NK-92 (cell line): ENCODE measurements around the gene KLHL41.
"Not testable (repeated sequence)": the region's sequence is repeated elsewhere in the genome, so short reads cannot be mapped to it uniquely, and the experiment has no call there.

Experiments used
- DNase-seq: peaks from one replicate; lab custom pipeline; 2025; ENCODE audit not compliant: unreplicated experiment; lab: John Stamatoyannopoulos, UW

KLHL41 gene

GRCh38 chr2:169509955-169510354 is 453 bp downstream of the KLHL41 start:
- DNase-seq, result no peak

- no peak for DNase-seq
Observed at GRCh38 chr2:169510496-169510895, 994 bp downstream of the KLHL41 start.

- DNase-seq, result no peak
Observed at GRCh38 chr2:169511818-169512217, 2.3 kb downstream of the KLHL41 start.

- no peak for DNase-seq
Observed at GRCh38 chr2:169512525-169512924, 3.0 kb downstream of the KLHL41 start.

- no peak for DNase-seq
Observed at GRCh38 chr2:169513094-169513493, 3.6 kb downstream of the KLHL41 start.

GRCh38 chr2:169513926-169514325 is 4.4 kb downstream of the KLHL41 start:
- no peak for DNase-seq

GRCh38 chr2:169514758-169515157 is 5.3 kb downstream of the KLHL41 start:
- not testable (repeated sequence) for DNase-seq

- not testable (repeated sequence) for DNase-seq
Observed at GRCh38 chr2:169516488-169516995, 7.0 kb downstream of the KLHL41 start.

GRCh38 chr2:169520896-169521295 is 11.4 kb downstream of the KLHL41 start:
- no peak for DNase-seq

- DNase-seq, result no peak
Observed at GRCh38 chr2:169523681-169524080, 14.2 kb downstream of the KLHL41 start.

- no peak for DNase-seq
Observed at GRCh38 chr2:169525434-169525833, 15.9 kb downstream of the KLHL41 start.

GRCh38 chr2:169526451-169526850 is 16.9 kb downstream of the KLHL41 start:
- DNase-seq, result no peak

GRCh38 chr2:169528271-169528701 is 18.8 kb downstream of the KLHL41 start:
- DNase-seq, result no peak

GRCh38 chr2:169539460-169539859 is 30.0 kb downstream of the KLHL41 start:
- DNase-seq, result not testable (repeated sequence)

GRCh38 chr2:169540146-169540545 is 30.6 kb downstream of the KLHL41 start:
- DNase-seq, result no peak

- DNase-seq, result no peak
Observed at GRCh38 chr2:169542433-169542832, 32.9 kb downstream of the KLHL41 start.

- no peak for DNase-seq
Observed at GRCh38 chr2:169546756-169547155, 37.3 kb downstream of the KLHL41 start.

GRCh38 chr2:169561364-169561763 is 51.9 kb downstream of the KLHL41 start:
- no peak for DNase-seq

GRCh38 chr2:169562084-169562483 is 52.6 kb downstream of the KLHL41 start:
- not testable (repeated sequence) for DNase-seq

- no peak for DNase-seq
Observed at GRCh38 chr2:169562519-169562918, 53.0 kb downstream of the KLHL41 start.

GRCh38 chr2:169565686-169566085 is 56.2 kb downstream of the KLHL41 start:
- DNase-seq, result no peak

GRCh38 chr2:169569948-169570347 is 60.4 kb downstream of the KLHL41 start:
- no peak for DNase-seq

- not testable (repeated sequence) for DNase-seq
Observed at GRCh38 chr2:169570752-169571151, 61.2 kb downstream of the KLHL41 start.
